T-helper 1 cell treated with Interleukin-12 subunit alpha and Interleukin-12 subunit beta and Interleukin-4 antibody, amounts not matched to agents 30 μg/mL and 1 μg/mL, for 36 hours (primary cell): Measurements from ENCODE around the gene FLNB.
"Not testable (repeated sequence)": the region's sequence is repeated elsewhere in the genome, so short reads cannot be mapped to it uniquely, and the experiment has no call there.

ENCODE experiments used
- H3K27ac Mint-ChIP-seq: one replicate; pipeline ENCODE4 v1.8.0; 2021; ENCODE audit warnings: mild to moderate bottlenecking, mixed read lengths
- H3K27me3 Mint-ChIP-seq: one replicate; pipeline ENCODE4 v1.8.0; 2021; ENCODE audit warnings: low read depth, mixed read lengths
- H3K36me3 Mint-ChIP-seq: one replicate; pipeline ENCODE4 v1.8.0; 2021; ENCODE audit warnings: low read depth, mixed read lengths
- H3K4me1 Mint-ChIP-seq: one replicate; pipeline ENCODE4 v1.8.0; 2021; ENCODE audit warnings: low read depth, mixed read lengths
- H3K4me3 Mint-ChIP-seq: one replicate; pipeline ENCODE4 v1.8.0; 2021; ENCODE audit warnings: mild to moderate bottlenecking, moderate library complexity, mixed read lengths
- H3K9me3 Mint-ChIP-seq: one replicate; pipeline ENCODE4 v1.8.0; 2021; ENCODE audit warnings: mixed read lengths

Gene FLNB

DNA sequence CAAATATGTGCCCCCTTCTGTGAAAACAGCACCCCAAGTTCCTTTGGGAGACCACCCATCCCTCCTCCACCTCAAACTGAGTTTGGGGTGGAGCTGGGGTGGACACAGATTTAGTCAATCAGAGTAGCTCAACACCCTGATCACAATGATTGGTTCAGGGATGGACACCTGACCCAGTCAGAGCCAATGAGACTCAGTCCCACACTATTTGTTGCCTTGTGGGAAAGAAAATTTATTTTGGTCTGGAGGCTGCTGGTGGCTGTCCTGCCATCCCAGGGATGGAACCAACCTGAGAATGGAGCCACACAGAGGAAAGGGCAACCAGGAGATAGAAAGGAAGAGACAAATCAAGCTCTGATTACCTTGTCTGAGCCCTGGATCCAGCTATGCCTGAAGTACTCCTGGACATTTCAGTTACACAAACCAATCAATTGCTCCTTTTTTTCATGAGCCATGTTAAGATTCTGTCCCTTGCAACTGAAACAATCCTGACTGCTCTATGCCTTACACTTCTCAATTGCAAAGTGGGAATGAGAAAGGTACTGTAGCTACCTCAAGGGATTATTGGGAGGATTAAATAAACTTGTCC is 192.0 kb downstream of the FLNB start:
- no peak overlapping the region for H3K4me3 Mint-ChIP-seq
- no peaks in the 10 kb centered on the region for H3K36me3 Mint-ChIP-seq
- no peaks in the 10 kb centered on the region for H3K9me3 Mint-ChIP-seq
- H3K27me3 Mint-ChIP-seq = peaks cover 5% of the 10 kb centered on the region
- no peak overlapping the region for H3K27ac Mint-ChIP-seq
- H3K4me1 Mint-ChIP-seq = no peaks in the 10 kb centered on the region

DNA sequence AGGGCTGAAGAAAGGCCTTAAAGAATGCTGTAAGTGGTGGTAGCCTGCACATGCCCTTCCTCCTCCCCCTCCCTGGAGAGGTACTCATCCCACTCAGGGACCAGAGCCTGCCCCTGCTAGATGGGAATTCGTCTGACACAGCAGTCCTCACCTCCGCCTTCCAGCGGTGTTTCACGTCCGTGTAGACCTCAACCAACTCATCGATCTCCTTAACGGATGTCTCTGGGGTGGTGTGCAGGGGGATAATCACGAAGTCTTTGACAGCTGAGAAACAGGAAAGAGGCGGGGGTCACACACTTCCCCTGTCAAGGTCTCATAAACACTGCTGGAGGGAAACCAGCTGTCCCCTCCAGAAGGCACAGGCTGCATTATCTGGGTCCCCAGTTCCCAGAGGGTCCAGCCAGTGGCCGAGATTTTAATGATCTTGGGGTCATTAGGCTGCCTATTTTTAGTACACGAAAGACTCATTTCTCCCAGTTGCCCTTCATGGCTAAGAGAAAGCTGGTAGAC is 192.7 kb downstream of the FLNB start:
- Mint-ChIP-seq H3K27me3 (peaks cover 5% of the 10 kb centered on the region), H3K4me1 (no peaks in the 10 kb centered on the region), H3K36me3 (no peaks in the 10 kb centered on the region), H3K9me3 (no peaks in the 10 kb centered on the region), H3K4me3 (no peak overlapping the region), H3K27ac (no peak overlapping the region)

DNA sequence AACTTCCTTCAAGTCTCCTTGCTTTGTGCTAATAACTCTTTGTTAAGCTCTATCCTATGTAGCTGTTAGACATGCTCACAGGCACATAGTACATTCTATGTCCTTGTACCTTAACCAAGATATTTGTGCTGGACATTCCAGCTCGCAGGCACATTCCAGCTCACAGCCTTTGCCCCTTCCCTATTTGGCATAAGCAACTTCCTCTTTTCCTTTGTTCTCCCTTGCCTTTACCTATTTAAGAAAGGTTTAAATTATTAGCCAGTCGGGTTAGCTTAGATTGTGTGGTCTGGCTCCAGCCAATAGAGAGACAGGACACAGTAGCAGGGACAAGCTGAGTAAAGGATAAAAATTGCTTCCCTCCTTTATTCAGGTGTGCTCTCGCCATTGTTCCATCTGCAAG is 193.2 kb downstream of the FLNB start:
- H3K27me3 Mint-ChIP-seq, H3K9me3 Mint-ChIP-seq, H3K27ac Mint-ChIP-seq, H3K4me3 Mint-ChIP-seq, H3K4me1 Mint-ChIP-seq, H3K36me3 Mint-ChIP-seq: not testable (repeated sequence)

DNA sequence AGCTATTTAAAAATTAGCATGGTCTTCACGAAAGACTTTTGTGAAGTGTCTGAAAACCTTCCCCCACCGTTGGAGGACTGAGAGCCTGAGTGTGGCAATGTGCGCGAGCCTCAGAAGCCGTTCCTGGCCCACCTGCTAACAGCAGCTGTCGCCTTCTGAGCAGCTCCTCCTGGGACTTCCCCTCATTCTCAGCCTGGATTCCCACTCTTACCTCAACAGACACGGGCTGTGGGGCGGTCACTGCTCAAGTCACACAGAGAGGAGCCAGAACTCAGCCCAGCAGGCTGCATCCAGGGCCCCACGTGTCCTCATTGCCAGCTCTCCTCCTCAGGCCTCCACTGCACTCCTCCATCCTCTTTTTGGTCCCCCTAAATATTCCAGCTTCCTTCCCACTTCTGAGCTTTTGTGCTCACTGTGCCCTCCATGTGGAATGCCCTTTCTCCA is 194.7 kb downstream of the FLNB start:
- no peak overlapping the region for H3K4me3 Mint-ChIP-seq

DNA sequence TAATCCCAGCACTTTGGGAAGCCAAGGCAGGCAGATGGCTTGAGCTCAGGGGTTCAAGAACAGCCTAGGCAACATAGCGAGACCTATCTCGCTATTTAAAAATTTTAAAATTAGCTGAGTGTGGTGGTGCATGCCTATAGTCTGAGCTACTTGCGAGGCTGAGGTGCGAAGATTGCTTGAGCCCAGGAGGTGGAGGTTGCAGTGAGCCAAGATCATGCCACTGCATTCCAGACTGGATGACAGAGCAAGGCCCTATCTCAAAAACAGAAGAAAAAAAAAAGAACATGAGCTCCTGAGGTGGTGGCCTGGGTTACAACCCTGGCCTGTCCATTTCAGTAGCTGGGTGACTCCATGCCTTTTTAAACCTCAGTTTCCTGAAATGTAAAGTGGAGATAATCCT is 195.3 kb downstream of the FLNB start:
- Mint-ChIP-seq H3K27ac (no peak overlapping the region), H3K9me3 (no peaks in the 10 kb centered on the region), H3K27me3 (peaks cover 5% of the 10 kb centered on the region), H3K36me3 (no peaks in the 10 kb centered on the region), H3K4me1 (peaks cover 9% of the 10 kb centered on the region), H3K4me3 (no peak overlapping the region)

More for the DNA sequence above, 194.7 kb downstream of the FLNB start:
- Mint-ChIP-seq H3K9me3 (no peaks in the 10 kb centered on the region), H3K36me3 (no peaks in the 10 kb centered on the region), H3K27me3 (peaks cover 5% of the 10 kb centered on the region), H3K4me1 (peaks cover 9% of the 10 kb centered on the region), H3K27ac (no peak overlapping the region)

DNA sequence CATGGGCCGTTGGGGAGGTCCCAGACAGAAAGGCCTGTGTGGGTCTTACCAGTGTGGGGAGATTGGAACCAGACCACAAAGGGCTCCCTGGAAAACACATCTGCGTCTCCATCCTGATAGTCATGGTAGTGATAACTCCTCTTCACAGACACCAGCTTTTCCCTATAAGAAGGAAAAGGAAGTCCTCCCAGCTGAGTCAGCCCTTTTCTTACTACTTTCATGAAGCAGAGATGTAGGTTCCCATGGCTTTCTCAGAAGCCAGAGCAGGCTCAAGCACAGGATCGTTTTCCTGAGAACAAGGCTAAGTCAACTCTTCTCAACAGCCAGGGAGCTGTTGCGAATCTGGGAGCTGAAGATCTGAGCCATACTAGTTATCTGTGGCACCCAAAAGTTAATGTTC is 196.5 kb downstream of the FLNB start:
- H3K27me3 Mint-ChIP-seq = peaks cover 12% of the 10 kb centered on the region
- H3K9me3 Mint-ChIP-seq = no peaks in the 10 kb centered on the region
- H3K36me3 Mint-ChIP-seq = no peaks in the 10 kb centered on the region
- H3K4me3 Mint-ChIP-seq = no peak overlapping the region
- peak overlapping the region; percentile 36 for H3K27ac Mint-ChIP-seq
- peaks cover 9% of the 10 kb centered on the region for H3K4me1 Mint-ChIP-seq

DNA sequence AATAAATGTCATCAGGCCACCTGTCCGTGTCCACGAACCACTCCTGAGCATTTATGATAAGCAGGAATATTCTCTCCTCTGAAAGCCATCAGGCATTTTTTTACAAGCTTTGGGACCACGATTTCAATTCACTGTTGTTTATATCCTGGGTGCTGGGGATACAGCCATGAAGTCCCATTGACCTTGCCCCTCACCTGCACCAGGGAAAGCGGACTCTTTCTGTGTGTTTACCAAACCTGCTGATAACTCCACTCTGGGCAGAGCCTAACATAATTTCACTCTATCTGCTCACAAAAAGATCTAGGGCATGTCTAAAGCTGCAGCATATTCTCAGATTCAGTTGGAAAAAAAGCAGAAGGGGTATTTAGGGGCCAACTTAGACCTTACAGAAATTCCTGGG is 197.8 kb downstream of the FLNB start:
- Mint-ChIP-seq H3K27me3 (peaks cover 15% of the 10 kb centered on the region), H3K4me3 (no peak overlapping the region), H3K36me3 (no peaks in the 10 kb centered on the region), H3K27ac (no peak overlapping the region), H3K9me3 (no peaks in the 10 kb centered on the region), H3K4me1 (peaks cover 9% of the 10 kb centered on the region)

DNA sequence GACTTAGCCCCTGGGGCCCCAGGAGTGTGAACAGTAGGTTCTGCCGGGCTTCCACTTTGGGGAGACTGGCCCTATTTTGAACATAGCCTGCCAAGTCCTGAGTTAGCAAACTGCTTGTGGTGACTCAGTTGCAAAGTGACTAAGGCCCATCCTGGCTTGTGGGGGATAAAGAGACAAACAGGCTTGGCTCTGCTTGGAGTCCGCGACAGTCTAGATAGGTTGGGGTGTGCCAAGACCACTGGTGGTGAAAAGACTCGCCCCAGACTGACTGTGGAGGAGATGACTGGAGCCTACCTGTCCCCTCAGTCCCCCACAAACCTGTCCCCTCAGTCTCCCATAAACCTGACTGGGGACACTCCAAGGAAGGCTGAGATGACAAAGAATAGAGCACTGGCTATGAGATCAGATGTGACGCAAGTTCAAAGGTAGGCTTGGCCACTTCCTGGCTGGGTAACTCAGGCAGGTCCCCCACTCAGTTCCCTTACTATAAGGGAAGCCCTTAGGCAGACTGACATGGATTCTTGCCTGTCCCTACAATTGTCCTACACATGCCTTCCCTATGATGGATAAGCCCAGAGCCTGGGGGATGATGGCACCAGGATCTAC is 198.3 kb downstream of the FLNB start:
- Mint-ChIP-seq H3K4me3 (no peak overlapping the region), H3K9me3 (no peaks in the 10 kb centered on the region), H3K36me3 (no peaks in the 10 kb centered on the region), H3K4me1 (peaks cover 9% of the 10 kb centered on the region), H3K27me3 (peaks cover 13% of the 10 kb centered on the region), H3K27ac (no peak overlapping the region)

DNA sequence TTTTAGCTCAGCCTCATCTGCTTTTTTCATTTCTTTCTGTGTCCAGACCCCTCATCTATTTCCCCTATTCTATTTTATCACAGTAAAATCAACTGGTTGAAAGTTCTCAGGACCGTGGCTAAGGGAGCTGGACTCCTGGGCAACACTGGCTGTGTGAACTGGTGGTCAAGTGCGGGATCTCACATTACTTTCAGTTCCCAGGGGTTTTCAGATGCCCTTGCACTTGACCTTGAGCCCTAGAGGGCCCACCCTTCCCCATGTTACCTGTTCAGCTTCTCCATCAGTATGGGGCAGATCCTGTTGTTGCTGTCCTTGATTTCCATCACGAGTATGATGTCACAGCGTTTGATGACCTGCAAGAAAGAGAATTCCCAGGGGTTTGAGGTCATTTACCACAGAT is 199.7 kb downstream of the FLNB start:
- no peaks in the 10 kb centered on the region for H3K36me3 Mint-ChIP-seq
- H3K4me1 Mint-ChIP-seq = peaks cover 9% of the 10 kb centered on the region
- peaks cover 11% of the 10 kb centered on the region for H3K27me3 Mint-ChIP-seq
- no peak overlapping the region for H3K27ac Mint-ChIP-seq
- no peaks in the 10 kb centered on the region for H3K9me3 Mint-ChIP-seq
- no peak overlapping the region for H3K4me3 Mint-ChIP-seq

DNA sequence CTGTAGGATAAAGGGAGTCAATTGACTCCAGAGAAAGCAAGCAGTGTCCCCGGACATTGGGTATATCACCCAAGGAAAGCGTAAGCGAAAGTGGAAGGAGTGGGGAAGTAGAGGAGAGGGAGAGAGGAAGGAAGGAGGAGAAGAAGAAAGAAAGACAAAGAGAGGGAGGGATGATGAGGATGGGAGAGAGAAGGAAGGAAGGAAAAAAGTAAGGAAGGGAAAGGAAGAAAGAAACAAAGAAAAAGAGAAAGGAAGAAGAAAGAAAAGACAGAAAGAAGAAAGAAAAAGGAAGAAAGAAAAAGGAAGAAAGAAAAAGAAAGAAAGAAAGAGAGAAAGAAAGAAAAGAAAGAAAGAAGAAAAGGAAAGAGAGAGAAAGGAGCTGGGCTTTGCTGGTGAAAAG is 201.7 kb downstream of the FLNB start:
- Mint-ChIP-seq H3K27me3 (peaks cover 11% of the 10 kb centered on the region), H3K27ac (no peak overlapping the region), H3K4me3 (no peak overlapping the region), H3K36me3 (no peaks in the 10 kb centered on the region), H3K9me3 (no peaks in the 10 kb centered on the region), H3K4me1 (peaks cover 11% of the 10 kb centered on the region)

DNA sequence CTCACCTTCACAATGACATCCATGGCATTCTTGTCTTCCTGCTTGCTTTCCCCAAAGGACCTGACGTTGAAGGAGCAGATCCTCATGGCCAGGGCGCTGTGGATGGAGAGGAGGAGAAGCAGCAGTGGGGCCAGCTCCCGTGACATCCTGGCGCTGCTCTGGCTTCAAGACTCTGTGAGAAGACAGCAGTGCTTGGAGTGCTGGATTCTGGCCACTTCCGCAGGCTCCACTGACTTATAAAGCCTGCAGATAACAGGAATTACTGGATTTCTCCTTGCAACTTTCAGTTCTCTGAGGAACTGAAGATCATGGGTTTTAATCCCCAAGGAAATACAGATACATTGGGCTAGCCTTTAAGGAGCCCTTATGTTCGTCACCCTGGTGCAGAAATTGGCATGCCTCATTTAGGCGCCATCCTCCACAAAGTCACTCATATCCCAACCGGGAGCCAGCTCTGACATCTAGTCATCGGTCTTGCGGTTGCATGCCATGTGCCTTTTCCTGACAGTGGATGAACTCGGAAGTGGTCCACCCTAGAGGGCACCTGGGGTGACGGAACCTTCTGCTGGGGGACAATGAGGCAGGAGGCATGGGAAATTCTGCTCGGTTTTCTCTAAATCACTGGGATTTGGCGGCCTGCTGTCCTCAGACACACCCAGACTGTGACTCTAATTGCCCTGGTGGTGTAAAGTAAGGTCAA is 202.7 kb downstream of the FLNB start, which contains the start of gene DNASE1L3:
Gene DNASE1L3, minus strand, starts transcription at position 212 of the 700 bp plus-strand sequence. Its CDS starts 66 bp downstream, at position 146.
- peaks cover 15% of the 10 kb centered on the region for H3K4me1 Mint-ChIP-seq
- no peaks in the 10 kb centered on the region for H3K9me3 Mint-ChIP-seq
- H3K4me3 Mint-ChIP-seq = no peak within 1 kb of the TSS
- no peaks in the 10 kb centered on the region for H3K36me3 Mint-ChIP-seq
- H3K27ac Mint-ChIP-seq = no peak within 1 kb of the TSS
- peaks cover 11% of the 10 kb centered on the region for H3K27me3 Mint-ChIP-seq

DNA sequence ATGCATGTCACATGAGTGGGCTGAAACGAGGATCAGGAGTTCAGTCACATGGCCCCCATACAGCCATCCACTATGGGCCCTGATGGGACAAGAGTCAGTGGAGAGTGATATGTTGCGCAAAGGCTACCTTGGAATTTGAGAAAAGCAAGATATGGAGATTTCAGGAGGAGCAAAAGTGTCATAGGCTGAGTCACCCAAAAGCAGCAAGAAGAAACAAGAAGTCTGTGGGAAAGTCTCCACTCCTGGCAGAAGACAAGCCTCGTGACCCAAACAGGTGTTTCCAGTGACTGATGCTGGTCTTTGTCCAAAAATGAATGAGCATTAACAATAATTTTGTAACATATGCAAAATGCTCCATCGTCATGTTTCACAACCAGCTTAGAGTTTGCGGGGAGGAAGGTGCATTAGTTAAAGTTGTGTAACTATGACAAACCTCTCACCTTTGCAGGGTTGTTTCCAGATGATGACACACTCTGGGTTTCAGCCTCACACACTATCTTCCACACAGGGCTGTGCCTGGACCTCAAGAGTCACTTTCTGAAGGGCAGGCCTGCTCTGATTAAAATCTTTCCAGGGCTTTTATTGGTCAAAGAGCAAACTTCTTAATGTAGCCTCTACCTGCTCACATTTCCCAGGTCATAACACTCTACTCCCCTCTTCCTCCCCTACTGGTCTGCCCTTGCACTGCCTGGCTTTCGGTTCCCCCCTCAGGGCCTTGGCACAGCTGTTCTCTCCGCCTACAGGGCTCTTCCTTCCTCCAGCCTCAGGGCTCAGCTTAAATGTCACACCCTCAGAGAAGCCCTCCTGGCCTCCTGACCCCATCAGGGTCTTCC is 206.5 kb downstream of the FLNB start:
- peaks cover 5% of the 10 kb centered on the region for H3K27me3 Mint-ChIP-seq
- H3K9me3 Mint-ChIP-seq = no peaks in the 10 kb centered on the region
- no peak overlapping the region for H3K4me3 Mint-ChIP-seq
- H3K27ac Mint-ChIP-seq = no peak overlapping the region
- H3K36me3 Mint-ChIP-seq = no peaks in the 10 kb centered on the region
- H3K4me1 Mint-ChIP-seq = peaks cover 14% of the 10 kb centered on the region

DNA sequence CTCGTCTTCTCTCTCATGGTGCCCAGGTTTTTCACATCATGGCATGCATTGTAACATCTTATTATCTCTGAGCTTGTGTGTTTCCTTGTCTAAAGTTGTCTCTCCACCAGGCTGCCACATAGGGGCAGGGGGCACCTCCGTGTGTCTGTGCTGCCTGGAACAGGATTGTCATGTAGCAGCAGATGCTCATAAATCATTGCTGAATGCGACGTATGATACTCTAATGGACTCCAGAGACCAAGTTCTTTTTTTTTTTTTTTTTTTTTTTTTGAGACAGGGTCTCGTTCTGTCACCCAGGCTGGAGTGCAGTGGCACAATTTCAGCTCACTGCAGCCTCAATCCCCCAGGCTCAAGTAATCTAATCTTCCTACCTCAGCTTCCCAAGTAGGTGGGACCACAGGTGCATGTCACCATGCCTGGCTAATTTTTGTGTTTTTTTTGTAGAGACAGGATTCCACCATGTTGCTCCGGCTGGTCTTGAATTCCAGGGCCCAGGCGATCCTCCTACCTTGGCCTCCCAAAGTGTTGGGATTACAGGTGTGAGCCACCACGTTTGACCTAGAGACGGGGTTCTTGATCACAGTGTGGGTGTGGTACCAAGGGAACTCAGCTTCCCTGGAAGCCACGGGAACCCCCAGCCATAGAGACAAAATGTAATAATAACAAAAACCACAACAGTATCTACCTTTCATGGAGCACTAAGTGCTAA is 207.2 kb downstream of the FLNB start:
- no peaks in the 10 kb centered on the region for H3K36me3 Mint-ChIP-seq
- peaks cover 2% of the 10 kb centered on the region for H3K27me3 Mint-ChIP-seq
- peaks cover 14% of the 10 kb centered on the region for H3K4me1 Mint-ChIP-seq
- H3K9me3 Mint-ChIP-seq = no peaks in the 10 kb centered on the region
- H3K4me3 Mint-ChIP-seq = no peak overlapping the region
- no peak overlapping the region for H3K27ac Mint-ChIP-seq
